ENCODE data around the gene PRKACG.

DNA sequence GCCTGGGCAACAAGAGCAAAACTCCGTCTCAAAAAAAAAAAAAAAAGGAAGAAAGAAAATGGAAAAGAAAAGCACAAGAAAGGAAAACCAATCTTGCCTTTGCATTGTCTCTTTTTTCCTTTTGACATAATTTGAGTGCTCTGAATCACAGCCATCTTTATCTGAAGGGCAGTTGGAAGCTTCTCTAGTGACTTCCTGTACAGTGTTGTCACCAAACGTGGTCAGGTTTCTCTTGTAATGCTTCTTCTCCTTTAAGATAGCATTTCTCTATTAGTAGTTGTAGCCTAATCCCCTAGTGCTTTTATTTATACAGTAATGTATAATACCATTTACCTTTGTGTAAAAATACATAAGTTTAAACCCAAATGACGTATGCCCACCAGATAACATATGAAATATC, 18.1 kb downstream of the PRKACG start:
- TF ChIP-seq, protein P1, sequence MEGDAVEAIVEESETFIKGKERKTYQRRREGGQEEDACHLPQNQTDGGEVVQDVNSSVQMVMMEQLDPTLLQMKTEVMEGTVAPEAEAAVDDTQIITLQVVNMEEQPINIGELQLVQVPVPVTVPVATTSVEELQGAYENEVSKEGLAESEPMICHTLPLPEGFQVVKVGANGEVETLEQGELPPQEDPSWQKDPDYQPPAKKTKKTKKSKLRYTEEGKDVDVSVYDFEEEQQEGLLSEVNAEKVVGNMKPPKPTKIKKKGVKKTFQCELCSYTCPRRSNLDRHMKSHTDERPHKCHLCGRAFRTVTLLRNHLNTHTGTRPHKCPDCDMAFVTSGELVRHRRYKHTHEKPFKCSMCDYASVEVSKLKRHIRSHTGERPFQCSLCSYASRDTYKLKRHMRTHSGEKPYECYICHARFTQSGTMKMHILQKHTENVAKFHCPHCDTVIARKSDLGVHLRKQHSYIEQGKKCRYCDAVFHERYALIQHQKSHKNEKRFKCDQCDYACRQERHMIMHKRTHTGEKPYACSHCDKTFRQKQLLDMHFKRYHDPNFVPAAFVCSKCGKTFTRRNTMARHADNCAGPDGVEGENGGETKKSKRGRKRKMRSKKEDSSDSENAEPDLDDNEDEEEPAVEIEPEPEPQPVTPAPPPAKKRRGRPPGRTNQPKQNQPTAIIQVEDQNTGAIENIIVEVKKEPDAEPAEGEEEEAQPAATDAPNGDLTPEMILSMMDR (optimal IDR thresholded peaks at IDR 0.05 in 1 of 3, IDR thresholded peaks at IDR 0.05 in 1 of 3, conservative IDR thresholded peaks at IDR 0.05 in 1 of 3; ENCODE audit: extremely low read depth in 1 of 3, insufficient read depth in 2 of 3, low read length in 3 of 3), result no peak
- TF ChIP-seq EZH2 (IDR thresholded peaks at IDR 0.05; ENCODE audit: low read length), result no peak
